ENCODE results near the gene LCN10. TPM values are rescaled to one million over a fixed set of nuclear protein-coding genes. Genes with fewer than 3 reads are reported as not detected.

The LCN10 gene
- total and polyA plus RNA-seq, 2 of the 13 experiments (the other 11 are each of a cell fraction or from before 2014, with no cell fraction given) = 0.53 to 0.61 TPM

GRCh38 chr9:136694163-136694871 lies 48.4 kb downstream of the LCN10 start (continued):
- TF ChIP-seq ZBTB40 (IDR thresholded peaks at IDR 0.05) (no peak), ZBTB40 (CRISPR knock-in tag; IDR thresholded peaks at IDR 0.05) (no peak; the same call in 1 of the 2 replicates), DZIP1 (CRISPR knock-in tag; IDR thresholded peaks at IDR 0.05) (0 out of 2 replicates have a peak, but pooled peaks have one; percentile 45), ZNF616 (CRISPR knock-in tag; IDR thresholded peaks at IDR 0.05; ENCODE audit: low read depth) (no peak), HNF1A (IDR thresholded peaks at IDR 0.05; ENCODE audit: low read depth) (no peak), HNF1A (CRISPR knock-in tag; IDR thresholded peaks at IDR 0.05; ENCODE audit: borderline replicate concordance) (no peak), ATF1 (CRISPR knock-in tag; IDR thresholded peaks at IDR 0.05) (no peak), PHB2 (IDR thresholded peaks at IDR 0.05; ENCODE audit: partially characterized antibody) (no peak), SOX5 (CRISPR knock-in tag; IDR thresholded peaks at IDR 0.05; ENCODE audit: borderline replicate concordance) (no peak), MLLT10 (CRISPR knock-in tag; IDR thresholded peaks at IDR 0.05) (no peak), ZSCAN20 (CRISPR knock-in tag; IDR thresholded peaks at IDR 0.05; ENCODE audit: borderline replicate concordance) (no peak), TARDBP (CRISPR knock-in tag; IDR thresholded peaks at IDR 0.05) (no peak)
